WI38 (cell line): ENCODE data around the gene PRRX2.

Experiments used
- H3K4me3 ChIP-seq: 2 replicates; pipeline ENCODE4 v1.5.1; 2011; ENCODE audit warnings: low read depth, mild to moderate bottlenecking, control low read depth, low read length
- TF ChIP-seq, protein P1 (sequence below): IDR thresholded peaks from 2 replicates; pipeline ENCODE4 v1.5.1; 2012; ENCODE audit warnings: low read depth, mild to moderate bottlenecking, control low read depth, low read length

The PRRX2 gene

GRCh38 chr9:129697656-129698253, 32.3 kb downstream of the PRRX2 start:
- TF ChIP-seq, protein P1, sequence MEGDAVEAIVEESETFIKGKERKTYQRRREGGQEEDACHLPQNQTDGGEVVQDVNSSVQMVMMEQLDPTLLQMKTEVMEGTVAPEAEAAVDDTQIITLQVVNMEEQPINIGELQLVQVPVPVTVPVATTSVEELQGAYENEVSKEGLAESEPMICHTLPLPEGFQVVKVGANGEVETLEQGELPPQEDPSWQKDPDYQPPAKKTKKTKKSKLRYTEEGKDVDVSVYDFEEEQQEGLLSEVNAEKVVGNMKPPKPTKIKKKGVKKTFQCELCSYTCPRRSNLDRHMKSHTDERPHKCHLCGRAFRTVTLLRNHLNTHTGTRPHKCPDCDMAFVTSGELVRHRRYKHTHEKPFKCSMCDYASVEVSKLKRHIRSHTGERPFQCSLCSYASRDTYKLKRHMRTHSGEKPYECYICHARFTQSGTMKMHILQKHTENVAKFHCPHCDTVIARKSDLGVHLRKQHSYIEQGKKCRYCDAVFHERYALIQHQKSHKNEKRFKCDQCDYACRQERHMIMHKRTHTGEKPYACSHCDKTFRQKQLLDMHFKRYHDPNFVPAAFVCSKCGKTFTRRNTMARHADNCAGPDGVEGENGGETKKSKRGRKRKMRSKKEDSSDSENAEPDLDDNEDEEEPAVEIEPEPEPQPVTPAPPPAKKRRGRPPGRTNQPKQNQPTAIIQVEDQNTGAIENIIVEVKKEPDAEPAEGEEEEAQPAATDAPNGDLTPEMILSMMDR = no peak
- peak overlapping the region; percentile 48 for H3K4me3 ChIP-seq

DNA sequence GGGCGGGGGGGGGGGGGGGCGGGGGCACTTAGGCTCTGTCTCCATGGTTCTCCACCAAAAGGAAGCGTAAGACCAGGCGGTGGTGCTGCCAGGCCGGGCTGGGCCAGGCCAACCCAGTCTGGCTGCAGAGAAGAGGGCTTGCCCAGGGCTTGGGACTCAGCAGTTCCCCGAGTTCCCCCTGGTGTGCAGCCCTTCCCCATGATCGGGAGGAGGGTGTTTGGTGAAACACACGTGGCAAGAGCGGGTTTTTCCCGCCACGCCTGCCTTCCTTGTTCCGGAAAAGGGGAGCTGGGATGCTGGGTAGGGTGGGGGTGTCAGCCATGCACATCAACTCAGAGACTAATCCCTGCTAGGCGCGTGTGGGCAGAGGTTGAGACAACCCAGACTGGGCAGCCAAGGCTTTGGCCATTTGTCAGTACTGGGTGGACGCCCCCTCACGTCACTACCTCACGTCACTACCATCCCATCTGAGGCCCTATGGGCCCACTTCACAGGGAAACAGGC, 32.9 kb downstream of the PRRX2 start:
- TF ChIP-seq, protein P1 = no peak
- no peak overlapping the region for H3K4me3 ChIP-seq

DNA sequence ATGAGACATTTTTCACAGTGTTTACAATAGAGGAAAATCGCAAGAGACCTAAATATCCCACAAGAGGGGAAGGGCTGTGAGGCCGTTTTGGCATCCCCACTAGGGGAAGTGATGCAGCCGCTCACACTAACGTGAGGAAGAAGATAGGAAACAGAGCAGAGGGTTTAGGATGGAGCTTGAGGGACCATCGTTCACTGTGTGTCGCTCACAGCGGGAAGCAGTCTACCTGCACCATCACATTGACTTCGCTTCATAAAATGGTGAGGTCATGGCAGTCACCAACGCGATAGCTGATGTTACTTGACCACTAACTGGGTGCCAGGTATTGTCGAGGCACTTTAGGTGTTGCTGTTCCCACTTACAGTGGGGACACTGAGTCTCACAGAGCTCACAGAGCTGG, 35.6 kb downstream of the PRRX2 start:
- TF ChIP-seq, protein P1 = no peak
- no peak overlapping the region for H3K4me3 ChIP-seq

- TF ChIP-seq, protein P1 = no peak
- no peak overlapping the region for H3K4me3 ChIP-seq
These were observed 36.1 kb downstream of the PRRX2 start for GRCh38 chr9:129701549-129701948.

- H3K4me3 ChIP-seq = no peak overlapping the region
- TF ChIP-seq, protein P1 = no peak
These were observed 37.4 kb downstream of the PRRX2 start for GRCh38 chr9:129702589-129703520.

GRCh38 chr9:129703667-129704355, 38.4 kb downstream of the PRRX2 start:
- no peak overlapping the region for H3K4me3 ChIP-seq
- TF ChIP-seq, protein P1 = no peak
